Neural cell (in vitro differentiated cells): ENCODE data around the gene PPP1R27. TPM values are rescaled to one million over a fixed set of nuclear protein-coding genes. Genes with fewer than 3 reads are reported as not detected.

ENCODE experiments used
- H2AFZ ChIP-seq: fragments of 200-600, 300-800 bp; sonication (generic), shearing (Covaris generic); 2 replicates; pipeline ENCODE4 v1.6.0; 2014; ENCODE audit warnings: low read depth, mild to moderate bottlenecking, antibody characterized with exemption, low read length, moderate library complexity
- H3F3A ChIP-seq: fragments of 200-600 bp; shearing (Covaris generic); 2 replicates; pipeline ENCODE4 v1.6.1; 2016; ENCODE audit warnings: mild to moderate bottlenecking, moderate library complexity, mixed read lengths, antibody characterized with exemption, low read length; ENCODE audit not compliant: insufficient read depth, poor library complexity, severe bottlenecking
- H3K27ac ChIP-seq: fragments of 200-600, 300-800 bp; sonication (generic), shearing (Covaris generic); 2 replicates; pipeline ENCODE4 v1.5.1; 2014; ENCODE audit warnings: mild to moderate bottlenecking, low read length, moderate library complexity
- H3K27me3 ChIP-seq: fragments of 300-800, 200-600 bp; sonication (generic), shearing (Covaris generic); 2 replicates; pipeline ENCODE4 v1.6.0; 2014; ENCODE audit warnings: mild to moderate bottlenecking, low read depth, low read length, moderate library complexity; ENCODE audit not compliant: insufficient read depth
- H3K36me3 ChIP-seq: fragments of 300-800, 200-600 bp; sonication (generic), shearing (Covaris generic); 2 replicates; pipeline ENCODE4 v1.5.1; 2014; ENCODE audit warnings: mild to moderate bottlenecking, antibody characterized with exemption, low read length, moderate library complexity; ENCODE audit not compliant: insufficient read depth
- H3K4me2 ChIP-seq: fragments of 300-800, 200-600 bp; sonication (generic), shearing (Covaris generic); 2 replicates; pipeline ENCODE4 v1.6.0; 2014; ENCODE audit warnings: mild to moderate bottlenecking, low read length
- H3K4me3 ChIP-seq: fragments of 300-800, 200-600 bp; sonication (generic), shearing (Covaris generic); 2 replicates; pipeline ENCODE4 v1.5.1; 2014; ENCODE audit warnings: mild to moderate bottlenecking, low read length, moderate library complexity
- H3K79me2 ChIP-seq: fragments of 200-600 bp; shearing (Covaris generic); replicated peaks from 2 replicates; pipeline ENCODE4 v1.6.0; 2014; ENCODE audit warnings: mild to moderate bottlenecking, low read length, moderate library complexity; ENCODE audit not compliant: insufficient read depth
- H3K9ac ChIP-seq: fragments of 300-800, 200-600 bp; sonication (generic), shearing (Covaris generic); 2 replicates; pipeline ENCODE4 v1.6.1; 2016; ENCODE audit warnings: mild to moderate bottlenecking, low read length, mixed read lengths
- H3K9me2 ChIP-seq: fragments of 200-600 bp; shearing (Covaris generic); 2 replicates; pipeline ENCODE4 v1.6.1; 2016; ENCODE audit warnings: mild to moderate bottlenecking, low read length, mixed read lengths; ENCODE audit not compliant: insufficient read depth
- H3K9me3 ChIP-seq: fragments of 200-600, 300-800 bp; sonication (generic), shearing (Covaris generic); 2 replicates; pipeline ENCODE4 v1.6.1; 2016; ENCODE audit warnings: mild to moderate bottlenecking, mixed run types, low read length, moderate library complexity, mixed read lengths
- H4K20me1 ChIP-seq: fragments of 200-600 bp; shearing (Covaris generic); 2 replicates; pipeline ENCODE4 v1.6.1; 2016; ENCODE audit warnings: mild to moderate bottlenecking, mixed run types; ENCODE audit not compliant: insufficient read depth
- EP300 ChIP-seq: fragments of 450-650 bp; conservative IDR thresholded peaks from 2 replicates; pipeline ENCODE4 v1.6.1; 2014; ENCODE audit warnings: antibody characterized with exemption, mild to moderate bottlenecking, moderate library complexity; ENCODE audit not compliant: poor library complexity, severe bottlenecking
- EZH2 ChIP-seq: fragments of 200-600, 300-800 bp; shearing (Covaris generic), sonication (generic); IDR thresholded peaks from 2 replicates; pipeline ENCODE4 v1.6.1; 2014; ENCODE audit warnings: antibody characterized with exemption, low read length, borderline replicate concordance, mild to moderate bottlenecking; ENCODE audit not compliant: insufficient read depth, poor library complexity, severe bottlenecking
- MXI1 ChIP-seq: fragments of 450-650 bp; conservative IDR thresholded peaks from 2 replicates; pipeline ENCODE4 v1.6.1; 2014; ENCODE audit warnings: antibody characterized with exemption, mild to moderate bottlenecking; ENCODE audit not compliant: poor library complexity, severe bottlenecking
- POLR2AphosphoS5 ChIP-seq: IDR thresholded peaks from 2 replicates; pipeline ENCODE4 v1.6.1; 2012
- RAD21 ChIP-seq: fragments of 450-650 bp; conservative IDR thresholded peaks from 2 replicates; pipeline ENCODE4 v1.6.1; 2014; ENCODE audit warnings: antibody characterized with exemption, mild to moderate bottlenecking, moderate library complexity
- SMC3 ChIP-seq: fragments of 450-650 bp; conservative IDR thresholded peaks from 2 replicates; pipeline ENCODE4 v1.6.1; 2014; ENCODE audit warnings: antibody characterized with exemption, mild to moderate bottlenecking, moderate library complexity; ENCODE audit not compliant: poor library complexity
- TAF1 ChIP-seq: IDR thresholded peaks from 2 replicates; pipeline ENCODE4 v1.6.1; 2012; ENCODE audit warnings: low read depth
- polyA plus RNA-seq: library from polyadenylated mRNA; depleted of rRNA; stranded (reverse); fragments of >200 nt; gene quantifications from 2 replicates; pipeline ENCODE4 v1.2.3, GENCODE V29; 2014
- TF ChIP-seq, protein P1 (sequence below): IDR thresholded peaks from 2 replicates; pipeline ENCODE4 v1.6.1; 2012; ENCODE audit warnings: borderline replicate concordance
- TF ChIP-seq, protein P2 (sequence below): fragments of 450-650 bp; IDR thresholded peaks from 2 replicates; pipeline ENCODE4 v1.5.1; 2014; ENCODE audit warnings: antibody characterized with exemption, mild to moderate bottlenecking, moderate library complexity; ENCODE audit not compliant: poor library complexity, severe bottlenecking

PPP1R27 gene
- polyA plus RNA-seq, 1 donor from 2014 or later, result not detected

DNA sequence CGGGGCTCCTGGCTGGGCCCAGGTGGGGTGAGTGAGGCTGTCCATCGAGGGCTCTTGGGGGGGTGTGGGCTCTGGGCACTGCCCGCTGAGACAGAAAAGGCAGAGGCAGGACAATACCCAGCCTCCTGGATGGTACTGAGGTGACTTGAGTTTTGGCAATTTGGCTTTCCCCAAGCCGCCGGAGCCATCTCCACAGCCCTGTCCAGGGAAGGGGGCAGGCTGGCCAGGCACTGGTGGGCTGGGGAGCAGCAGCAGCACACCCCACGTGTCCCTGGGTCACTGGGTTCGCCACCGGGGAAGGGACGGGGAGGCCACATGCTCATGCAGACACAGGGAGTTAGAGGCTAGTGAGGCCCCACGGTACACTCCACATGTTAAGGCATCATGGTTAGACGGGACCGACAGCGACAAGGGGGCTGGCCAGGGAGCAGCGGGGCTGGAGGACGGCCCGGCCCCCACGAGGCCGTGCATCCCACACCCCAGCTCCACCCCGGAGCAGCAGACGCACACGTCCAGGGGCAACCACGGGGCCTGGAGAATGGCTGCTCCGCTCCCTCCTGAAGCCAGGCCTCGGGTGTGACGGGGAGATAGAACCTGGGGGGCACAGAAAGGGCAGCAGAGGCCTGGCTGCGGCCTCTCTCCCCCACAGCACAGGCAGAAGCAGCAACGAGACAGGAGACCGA lies 33.3 kb upstream of the PPP1R27 start:
- Histone ChIP-seq H3K9me3 (no peaks in the 10 kb centered on the region), H3F3A (no peaks in the 10 kb centered on the region), H3K27ac (no peak overlapping the region), H3K4me3 (no peak overlapping the region), H3K36me3 (no peaks in the 10 kb centered on the region), H3K4me2 (no peak overlapping the region), H3K79me2 (peaks cover 19% of the 10 kb centered on the region), H4K20me1 (no peaks in the 10 kb centered on the region), H2AFZ (no peak overlapping the region), H3K9ac (no peak overlapping the region), H3K9me2 (no peaks in the 10 kb centered on the region), H3K27me3 (no peaks in the 10 kb centered on the region)
- TF ChIP-seq TAF1, result no peak
- no peak for TF ChIP-seq SMC3
- no peak for TF ChIP-seq MXI1
- TF ChIP-seq, protein P1, sequence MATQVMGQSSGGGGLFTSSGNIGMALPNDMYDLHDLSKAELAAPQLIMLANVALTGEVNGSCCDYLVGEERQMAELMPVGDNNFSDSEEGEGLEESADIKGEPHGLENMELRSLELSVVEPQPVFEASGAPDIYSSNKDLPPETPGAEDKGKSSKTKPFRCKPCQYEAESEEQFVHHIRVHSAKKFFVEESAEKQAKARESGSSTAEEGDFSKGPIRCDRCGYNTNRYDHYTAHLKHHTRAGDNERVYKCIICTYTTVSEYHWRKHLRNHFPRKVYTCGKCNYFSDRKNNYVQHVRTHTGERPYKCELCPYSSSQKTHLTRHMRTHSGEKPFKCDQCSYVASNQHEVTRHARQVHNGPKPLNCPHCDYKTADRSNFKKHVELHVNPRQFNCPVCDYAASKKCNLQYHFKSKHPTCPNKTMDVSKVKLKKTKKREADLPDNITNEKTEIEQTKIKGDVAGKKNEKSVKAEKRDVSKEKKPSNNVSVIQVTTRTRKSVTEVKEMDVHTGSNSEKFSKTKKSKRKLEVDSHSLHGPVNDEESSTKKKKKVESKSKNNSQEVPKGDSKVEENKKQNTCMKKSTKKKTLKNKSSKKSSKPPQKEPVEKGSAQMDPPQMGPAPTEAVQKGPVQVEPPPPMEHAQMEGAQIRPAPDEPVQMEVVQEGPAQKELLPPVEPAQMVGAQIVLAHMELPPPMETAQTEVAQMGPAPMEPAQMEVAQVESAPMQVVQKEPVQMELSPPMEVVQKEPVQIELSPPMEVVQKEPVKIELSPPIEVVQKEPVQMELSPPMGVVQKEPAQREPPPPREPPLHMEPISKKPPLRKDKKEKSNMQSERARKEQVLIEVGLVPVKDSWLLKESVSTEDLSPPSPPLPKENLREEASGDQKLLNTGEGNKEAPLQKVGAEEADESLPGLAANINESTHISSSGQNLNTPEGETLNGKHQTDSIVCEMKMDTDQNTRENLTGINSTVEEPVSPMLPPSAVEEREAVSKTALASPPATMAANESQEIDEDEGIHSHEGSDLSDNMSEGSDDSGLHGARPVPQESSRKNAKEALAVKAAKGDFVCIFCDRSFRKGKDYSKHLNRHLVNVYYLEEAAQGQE, result no peak
- TF ChIP-seq EP300, result no peak
- TF ChIP-seq, protein P2, sequence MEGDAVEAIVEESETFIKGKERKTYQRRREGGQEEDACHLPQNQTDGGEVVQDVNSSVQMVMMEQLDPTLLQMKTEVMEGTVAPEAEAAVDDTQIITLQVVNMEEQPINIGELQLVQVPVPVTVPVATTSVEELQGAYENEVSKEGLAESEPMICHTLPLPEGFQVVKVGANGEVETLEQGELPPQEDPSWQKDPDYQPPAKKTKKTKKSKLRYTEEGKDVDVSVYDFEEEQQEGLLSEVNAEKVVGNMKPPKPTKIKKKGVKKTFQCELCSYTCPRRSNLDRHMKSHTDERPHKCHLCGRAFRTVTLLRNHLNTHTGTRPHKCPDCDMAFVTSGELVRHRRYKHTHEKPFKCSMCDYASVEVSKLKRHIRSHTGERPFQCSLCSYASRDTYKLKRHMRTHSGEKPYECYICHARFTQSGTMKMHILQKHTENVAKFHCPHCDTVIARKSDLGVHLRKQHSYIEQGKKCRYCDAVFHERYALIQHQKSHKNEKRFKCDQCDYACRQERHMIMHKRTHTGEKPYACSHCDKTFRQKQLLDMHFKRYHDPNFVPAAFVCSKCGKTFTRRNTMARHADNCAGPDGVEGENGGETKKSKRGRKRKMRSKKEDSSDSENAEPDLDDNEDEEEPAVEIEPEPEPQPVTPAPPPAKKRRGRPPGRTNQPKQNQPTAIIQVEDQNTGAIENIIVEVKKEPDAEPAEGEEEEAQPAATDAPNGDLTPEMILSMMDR, result no peak
- TF ChIP-seq POLR2AphosphoS5, result no peak
- TF ChIP-seq RAD21, result no peak
- TF ChIP-seq EZH2, result no peak

DNA sequence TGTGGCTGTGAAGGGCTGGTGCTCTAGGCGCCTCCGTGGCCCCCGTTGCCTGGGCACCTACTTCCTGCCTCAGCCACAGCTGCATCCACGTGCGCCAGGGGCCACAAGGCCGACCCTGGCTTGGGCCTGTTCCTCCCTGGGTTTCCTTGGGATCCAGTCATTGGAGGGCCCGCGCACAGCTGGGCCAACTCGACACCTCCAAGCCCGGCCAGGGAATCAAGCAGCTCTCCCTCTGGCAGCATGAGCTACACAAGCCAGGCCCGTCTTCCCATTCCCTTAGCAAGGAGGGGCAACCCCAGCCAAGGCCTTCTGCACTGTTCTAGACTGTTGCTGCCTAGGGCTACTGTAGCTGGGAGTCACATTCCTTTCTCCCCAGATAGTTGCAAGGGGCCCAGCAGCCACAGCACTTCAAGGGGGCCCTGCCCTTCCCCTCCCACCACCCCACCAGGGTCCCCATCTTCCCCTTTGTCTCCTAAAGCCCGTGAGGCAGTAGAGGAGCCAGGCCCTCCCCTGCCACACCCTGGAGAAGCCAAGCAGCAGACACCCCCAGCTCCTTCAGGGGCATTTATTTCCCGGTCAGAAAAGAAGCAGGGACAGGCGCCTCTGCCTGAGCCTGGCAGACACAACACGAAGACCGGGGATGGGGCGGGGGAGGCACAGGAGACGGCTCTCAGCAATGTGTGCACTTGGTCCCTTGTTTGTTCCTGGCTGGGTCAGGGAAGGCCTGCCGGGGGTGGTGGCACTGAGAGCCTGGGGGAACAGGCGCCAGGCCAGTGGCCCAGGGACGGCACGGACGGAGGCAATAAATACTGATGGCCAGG lies 32.5 kb upstream of the PPP1R27 start:
- Histone ChIP-seq H2AFZ (no peak overlapping the region), H3K9me2 (no peaks in the 10 kb centered on the region), H3K9ac (no peak overlapping the region), H3K27me3 (no peaks in the 10 kb centered on the region), H3F3A (no peaks in the 10 kb centered on the region), H3K36me3 (no peaks in the 10 kb centered on the region), H4K20me1 (no peaks in the 10 kb centered on the region), H3K79me2 (peaks cover 24% of the 10 kb centered on the region), H3K4me3 (no peak overlapping the region), H3K4me2 (no peak overlapping the region), H3K9me3 (no peaks in the 10 kb centered on the region), H3K27ac (no peak overlapping the region)
- peak; percentile 30 for TF ChIP-seq POLR2AphosphoS5
- TF ChIP-seq, protein P1, result no peak
